HEK293T (cell line): ENCODE measurements around the gene DCAF15.

ENCODE experiments used
- ARNT ChIP-seq: fragments of 450-650 bp; IDR thresholded peaks from 2 replicates; pipeline ENCODE4 v1.6.1; 2017; ENCODE audit warnings: mild to moderate bottlenecking
- BHLHE40 ChIP-seq: fragments of 450-650 bp; IDR thresholded peaks from 2 replicates; pipeline ENCODE4 v1.6.1; 2016; ENCODE audit warnings: mild to moderate bottlenecking, moderate library complexity, borderline replicate concordance
- ELF4 ChIP-seq: fragments of 450-650 bp; IDR thresholded peaks from 2 replicates; pipeline ENCODE4 v1.6.1; 2017; ENCODE audit warnings: antibody characterized with exemption
- FOXK2 ChIP-seq: fragments of 450-650 bp; IDR thresholded peaks from 2 replicates; pipeline ENCODE4 v1.6.1; 2016; ENCODE audit warnings: mild to moderate bottlenecking
- L3MBTL2 ChIP-seq: fragments of 450-650 bp; conservative IDR thresholded peaks from 2 replicates; pipeline ENCODE4 v1.6.1; 2016; ENCODE audit warnings: mild to moderate bottlenecking
- SP1 ChIP-seq: fragments of 450-650 bp; IDR thresholded peaks from 2 replicates; pipeline ENCODE4 v1.6.1; 2017
- SUZ12 ChIP-seq: fragments of 450-650 bp; IDR thresholded peaks from 2 replicates; pipeline ENCODE4 v1.6.1; 2016; ENCODE audit warnings: mild to moderate bottlenecking

- TF ChIP-seq SUZ12 (no peak), L3MBTL2 (no peak), FOXK2 (no peak), ARNT (no peak), ELF4 (no peak), SP1 (no peak), BHLHE40 (no peak)
These were observed 45.4 kb upstream of the DCAF15 start for GRCh38 chr19:13906910-13907309.
